ENCODE measurements around the gene LYST.

LYST gene

DNA sequence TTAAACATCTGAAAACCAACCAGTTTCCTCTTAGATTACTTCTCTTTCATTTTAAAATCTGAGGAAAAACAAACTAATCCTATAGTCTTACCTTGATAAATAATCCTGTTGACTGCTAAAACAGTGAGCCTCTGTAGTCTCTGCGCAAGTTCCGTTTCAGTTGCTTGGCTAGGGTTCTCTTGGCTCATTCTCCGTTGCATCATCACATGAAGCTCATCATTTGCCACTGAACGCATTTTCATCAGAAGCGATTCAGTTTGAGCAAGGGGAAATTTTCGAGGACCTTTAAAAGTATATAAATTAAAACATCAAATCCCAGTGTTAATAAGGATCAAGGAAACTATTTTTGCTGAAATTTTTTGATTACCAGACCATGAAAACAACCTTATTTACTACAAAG lies 120.5 kb downstream of the LYST start:
- no peak for TF ChIP-seq EZH2phosphoT487 (conservative IDR thresholded peaks at IDR 0.05; ENCODE audit: low read length)
- TF ChIP-seq, protein P1, sequence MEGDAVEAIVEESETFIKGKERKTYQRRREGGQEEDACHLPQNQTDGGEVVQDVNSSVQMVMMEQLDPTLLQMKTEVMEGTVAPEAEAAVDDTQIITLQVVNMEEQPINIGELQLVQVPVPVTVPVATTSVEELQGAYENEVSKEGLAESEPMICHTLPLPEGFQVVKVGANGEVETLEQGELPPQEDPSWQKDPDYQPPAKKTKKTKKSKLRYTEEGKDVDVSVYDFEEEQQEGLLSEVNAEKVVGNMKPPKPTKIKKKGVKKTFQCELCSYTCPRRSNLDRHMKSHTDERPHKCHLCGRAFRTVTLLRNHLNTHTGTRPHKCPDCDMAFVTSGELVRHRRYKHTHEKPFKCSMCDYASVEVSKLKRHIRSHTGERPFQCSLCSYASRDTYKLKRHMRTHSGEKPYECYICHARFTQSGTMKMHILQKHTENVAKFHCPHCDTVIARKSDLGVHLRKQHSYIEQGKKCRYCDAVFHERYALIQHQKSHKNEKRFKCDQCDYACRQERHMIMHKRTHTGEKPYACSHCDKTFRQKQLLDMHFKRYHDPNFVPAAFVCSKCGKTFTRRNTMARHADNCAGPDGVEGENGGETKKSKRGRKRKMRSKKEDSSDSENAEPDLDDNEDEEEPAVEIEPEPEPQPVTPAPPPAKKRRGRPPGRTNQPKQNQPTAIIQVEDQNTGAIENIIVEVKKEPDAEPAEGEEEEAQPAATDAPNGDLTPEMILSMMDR (IDR thresholded peaks at IDR 0.05; ENCODE audit: insufficient read depth, low read length, poor library complexity, severe bottlenecking): no peak

DNA sequence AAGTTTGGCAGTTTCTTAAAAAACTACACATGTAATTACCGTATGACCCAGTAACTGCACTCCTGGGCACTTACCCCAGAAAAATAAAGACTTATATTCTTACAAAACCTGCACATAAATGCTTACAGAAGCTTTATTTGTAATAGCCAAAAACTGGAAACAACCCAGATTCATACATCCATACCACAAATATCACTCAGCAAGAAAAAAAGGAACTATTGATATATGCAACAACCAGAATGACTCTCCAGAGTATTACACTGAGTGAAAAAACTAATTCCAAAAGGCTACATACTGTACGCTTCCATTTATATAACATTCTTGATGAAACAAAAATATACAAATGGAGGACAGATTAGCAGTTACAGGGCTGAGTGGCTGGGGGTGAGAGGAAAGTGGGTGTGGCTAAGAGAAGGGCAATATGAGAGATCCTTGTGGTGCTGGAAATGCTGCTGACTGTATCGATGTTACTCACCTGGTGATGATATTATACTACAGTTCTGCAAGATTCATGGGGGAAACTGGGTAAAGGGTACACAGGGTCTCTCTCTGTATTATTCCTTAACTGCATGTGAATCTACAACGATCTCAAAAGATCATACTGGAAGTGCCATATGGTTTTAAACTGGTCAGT lies 121.1 kb downstream of the LYST start:
- TF ChIP-seq, protein P1 (IDR thresholded peaks at IDR 0.05; ENCODE audit: insufficient read depth, low read length, poor library complexity, severe bottlenecking): no peak
- TF ChIP-seq EZH2phosphoT487 (conservative IDR thresholded peaks at IDR 0.05; ENCODE audit: low read length): no peak
- Histone ChIP-seq H3K9ac (ENCODE audit: low read length) (no peak overlapping the region), H2AFZ (ENCODE audit: low read depth, low read length, severe bottlenecking) (no peak overlapping the region), H3F3A (ENCODE audit: insufficient read depth) (no peaks in the 10 kb centered on the region), H3K9me3 (ENCODE audit: insufficient read depth, low read length) (no peaks in the 10 kb centered on the region), H3K9me2 (replicated peaks; ENCODE audit: insufficient read depth, low read length) (no peaks in the 10 kb centered on the region), H3K36me3 (ENCODE audit: low read length) (no peaks in the 10 kb centered on the region), H3K4me2 (ENCODE audit: low read depth, low read length, poor library complexity, severe bottlenecking) (no peak overlapping the region), H3K27ac (ENCODE audit: low read depth, low read length) (no peak overlapping the region), H4K20me1 (ENCODE audit: low read depth, low read length) (no peaks in the 10 kb centered on the region), H3K4me3 (ENCODE audit: insufficient read depth, low read length, poor library complexity, severe bottlenecking) (no peak overlapping the region), H3K27me3 (ENCODE audit: low read length) (no peaks in the 10 kb centered on the region), H3K79me2 (ENCODE audit: insufficient read depth, low read length) (no peaks in the 10 kb centered on the region)

More for the DNA sequence above, 120.5 kb downstream of the LYST start:
- no peaks in the 10 kb centered on the region for H3K27me3 ChIP-seq (ENCODE audit: low read length)
- H3K9ac ChIP-seq (ENCODE audit: low read length): no peak overlapping the region
- H3K79me2 ChIP-seq (ENCODE audit: insufficient read depth, low read length): no peaks in the 10 kb centered on the region
- no peaks in the 10 kb centered on the region for H3K9me2 ChIP-seq (replicated peaks; ENCODE audit: insufficient read depth, low read length)
- H4K20me1 ChIP-seq (ENCODE audit: low read depth, low read length): no peaks in the 10 kb centered on the region
- no peaks in the 10 kb centered on the region for H3K9me3 ChIP-seq (ENCODE audit: insufficient read depth, low read length)
- no peaks in the 10 kb centered on the region for H3K36me3 ChIP-seq (ENCODE audit: low read length)
- H3K4me2 ChIP-seq (ENCODE audit: low read depth, low read length, poor library complexity, severe bottlenecking): no peak overlapping the region
- no peak overlapping the region for H3K4me3 ChIP-seq (ENCODE audit: insufficient read depth, low read length, poor library complexity, severe bottlenecking)
- H2AFZ ChIP-seq (ENCODE audit: low read depth, low read length, severe bottlenecking): no peak overlapping the region
- H3F3A ChIP-seq (ENCODE audit: insufficient read depth): no peaks in the 10 kb centered on the region
- H3K27ac ChIP-seq (ENCODE audit: low read depth, low read length): no peak overlapping the region

DNA sequence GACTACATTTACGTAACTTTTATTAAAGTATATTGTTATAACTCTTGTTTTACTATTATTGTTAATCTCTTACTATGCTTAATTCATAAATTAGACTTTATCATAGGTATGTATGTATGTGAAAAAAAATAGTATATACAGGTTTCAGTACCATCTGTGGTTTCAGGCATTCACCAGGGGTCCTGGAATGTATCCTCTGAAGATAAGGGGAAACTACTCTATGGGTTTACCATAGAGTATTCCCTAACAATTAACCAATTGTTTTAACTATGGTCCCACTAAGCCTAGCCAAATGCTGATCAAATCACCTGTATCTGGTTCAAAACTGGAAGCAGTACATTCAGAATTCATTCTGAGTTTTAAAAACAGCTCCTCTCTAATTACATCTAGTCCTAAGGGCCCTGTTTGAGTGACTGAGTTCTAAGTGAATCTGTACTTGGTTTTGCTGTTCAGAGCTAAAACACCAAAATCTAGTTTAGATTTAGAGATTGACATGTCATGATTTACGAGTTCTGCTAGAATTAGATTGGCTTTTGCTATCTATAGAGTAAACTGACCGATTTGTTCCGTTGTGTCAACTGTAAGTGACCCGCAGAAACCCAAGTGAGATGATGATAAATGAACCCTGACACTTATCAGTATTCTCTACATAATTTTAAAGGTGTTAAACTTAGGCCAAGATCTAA lies 123.6 kb downstream of the LYST start:
- Histone ChIP-seq H2AFZ (ENCODE audit: low read depth, low read length, severe bottlenecking) (no peak overlapping the region), H3K4me3 (ENCODE audit: insufficient read depth, low read length, poor library complexity, severe bottlenecking) (no peak overlapping the region), H4K20me1 (ENCODE audit: low read depth, low read length) (no peaks in the 10 kb centered on the region), H3K9me2 (replicated peaks; ENCODE audit: insufficient read depth, low read length) (no peaks in the 10 kb centered on the region), H3K79me2 (ENCODE audit: insufficient read depth, low read length) (no peaks in the 10 kb centered on the region), H3K4me2 (ENCODE audit: low read depth, low read length, poor library complexity, severe bottlenecking) (no peak overlapping the region), H3K27ac (ENCODE audit: low read depth, low read length) (no peak overlapping the region), H3K9ac (ENCODE audit: low read length) (no peak overlapping the region), H3K27me3 (ENCODE audit: low read length) (no peaks in the 10 kb centered on the region), H3K36me3 (ENCODE audit: low read length) (no peaks in the 10 kb centered on the region), H3K9me3 (ENCODE audit: insufficient read depth, low read length) (no peaks in the 10 kb centered on the region), H3F3A (ENCODE audit: insufficient read depth) (no peaks in the 10 kb centered on the region)
- no peak for TF ChIP-seq EZH2phosphoT487 (conservative IDR thresholded peaks at IDR 0.05; ENCODE audit: low read length)
- TF ChIP-seq, protein P1 (IDR thresholded peaks at IDR 0.05; ENCODE audit: insufficient read depth, low read length, poor library complexity, severe bottlenecking): no peak
